Measurements from ENCODE around the gene PRSS1. TPM values are rescaled to one million over a fixed set of nuclear protein-coding genes. Genes with fewer than 3 reads are reported as not detected.

The PRSS1 gene
- total RNA-seq = not detected in 2 replicates

GRCh38 chr7:142749218-142749993, at the start of gene PRSS1:
PRSS1 (plus strand) TSS chr7:142749472; CDS start chr7:142749485, 13 bp downstream.

GRCh38 chr7:142770661-142771352, 21.5 kb downstream of the PRSS1 start, which contains the start of gene PRSS2:
PRSS2 (plus strand) TSS chr7:142770970; CDS start chr7:142770983, 13 bp downstream.

Other genes starting within 250 kb of the PRSS1 start
- gene PRSS2, start 21.5 kb downstream of the PRSS1 start, total RNA-seq = not detected in 2 replicates
- 5.7 and 6.5 TPM in 2 replicates for gene EPHB6, start 105.6 kb downstream of the PRSS1 start, total RNA-seq
- not detected in 2 replicates for gene TRPV6, start 136.3 kb downstream of the PRSS1 start, total RNA-seq
- not detected in 2 replicates for gene TRPV5, start 184.3 kb downstream of the PRSS1 start, total RNA-seq
- gene LLCFC1, start 190.0 kb downstream of the PRSS1 start, total RNA-seq = not detected in 2 replicates
- gene KEL, start 212.9 kb downstream of the PRSS1 start, total RNA-seq = 0.49 TPM in 1 of 2 replicates, not detected in the other